A172 (cell line): ENCODE data around the gene CD247. TPM values are rescaled to one million over a fixed set of nuclear protein-coding genes. Genes with fewer than 3 reads are reported as not detected.
A peak's percentile ranks its signal among the peaks of the same experiment; 100 is the strongest.

Experiments
- DNase-seq: peaks from one replicate; pipeline ENCODE4 v3.0.0-alpha.2; 2015; ENCODE audit warnings: low spot score
- total RNA-seq: library from RNA; depleted of rRNA; stranded (reverse); fragments of >200 nt; shearing (Covaris generic); gene quantifications from 2 replicates; pipeline ENCODE4 v1.2.3, GENCODE V29; 2014

CD247 gene
- total RNA-seq, 1 experiment from 2014 or later = not detected

GRCh38 chr1:167439301-167439988 lies 78.9 kb downstream of the CD247 start:
- no peak for DNase-seq

GRCh38 chr1:167438171-167439138 lies 79.9 kb downstream of the CD247 start:
- DNase-seq = no peak

- DNase-seq = no peak
Observed at GRCh38 chr1:167435484-167435883, 82.8 kb downstream of the CD247 start.

- no peak for DNase-seq
Observed at GRCh38 chr1:167434306-167434705, 84.0 kb downstream of the CD247 start.

- DNase-seq = no peak
Observed at GRCh38 chr1:167433884-167434283, 84.4 kb downstream of the CD247 start.

GRCh38 chr1:167432780-167433179 lies 85.5 kb downstream of the CD247 start:
- DNase-seq = no peak

GRCh38 chr1:167431909-167432650 lies 86.2 kb downstream of the CD247 start:
- no peak for DNase-seq

GRCh38 chr1:167431261-167431908 lies 86.9 kb downstream of the CD247 start:
- DNase-seq = no peak

GRCh38 chr1:167430849-167431242 lies 87.5 kb downstream of the CD247 start:
- DNase-seq = no peak

- no peak for DNase-seq
Observed at GRCh38 chr1:167430134-167430848, 88.0 kb downstream of the CD247 start.

GRCh38 chr1:167429612-167430011 lies 88.7 kb downstream of the CD247 start:
- DNase-seq = no peak

- no peak for DNase-seq
Observed at GRCh38 chr1:167428395-167428794, 89.9 kb downstream of the CD247 start.

GRCh38 chr1:167427848-167428247 lies 90.5 kb downstream of the CD247 start:
- no peak for DNase-seq

- no peak for DNase-seq
Observed at GRCh38 chr1:167426716-167427115, 91.6 kb downstream of the CD247 start.

- no peak for DNase-seq
Observed at GRCh38 chr1:167425482-167425881, 92.8 kb downstream of the CD247 start.

- no peak for DNase-seq
Observed at GRCh38 chr1:167423684-167424619, 94.4 kb downstream of the CD247 start.

GRCh38 chr1:167420510-167420909 lies 97.8 kb downstream of the CD247 start:
- peak; percentile 26 for DNase-seq

GRCh38 chr1:167419245-167419644 lies 99.1 kb downstream of the CD247 start:
- DNase-seq = no peak

GRCh38 chr1:167418391-167418790 lies 99.9 kb downstream of the CD247 start:
- no peak for DNase-seq

- no peak for DNase-seq
Observed at GRCh38 chr1:167416506-167416905, 101.8 kb downstream of the CD247 start.
